PC-3 (cell line): ENCODE results near the gene PCED1A. TPM values are rescaled to one million over a fixed set of nuclear protein-coding genes. Genes with fewer than 3 reads are reported as not detected.
"Not testable (repeated sequence)": the region's sequence is repeated elsewhere in the genome, so short reads cannot be mapped to it uniquely, and the experiment has no call there.

Experiments
- ATAC-seq: fragments of 200-7000 bp; cut with Tn5 transposase; 2 replicates; pipeline ENCODE4 v1.9.1; 2020; ENCODE audit warnings: mild to moderate bottlenecking, moderate library complexity
- BruUV-seq: library from RNA; stranded (reverse); fragments of 400-500 nt; replicated peaks from 2 replicates; lab custom pipeline; 2021; lab: Mats Ljungman, UMichigan
- CTCF ChIA-PET: fragments of 300-600 bp; sonication (Branson Sonifier 250); formaldehyde crosslinking; loops from one replicate; lab custom pipeline; 2022; ENCODE audit warnings: antibody characterized with exemption; lab: Charles Lee
- POLR2A ChIA-PET: fragments of 300-600 bp; sonication (Branson Sonifier 250); formaldehyde crosslinking; loops from one replicate; lab custom pipeline; 2022; ENCODE audit warnings: antibody characterized with exemption; ENCODE audit not compliant: unreplicated experiment; lab: Charles Lee
- DNase-seq: peaks from one replicate; pipeline ENCODE4 v3.0.0-alpha.2; 2015
- H2AFZ ChIP-seq: fragments of 300-600 bp; sonication (generic); 2 replicates; pipeline ENCODE4 v1.6.0; 2016; ENCODE audit warnings: antibody characterized with exemption, low read length
- H3F3A ChIP-seq: fragments of 300-600 bp; sonication (generic); one replicate; pipeline ENCODE4 v1.6.0; 2017; ENCODE audit warnings: antibody characterized with exemption, low read length, control low read depth, mild to moderate bottlenecking; ENCODE audit not compliant: unreplicated experiment
- H3K27ac ChIP-seq: fragments of 300-600 bp; sonication (generic); 2 replicates; pipeline ENCODE4 v1.5.1; 2016; ENCODE audit warnings: mild to moderate bottlenecking, low read length
- H3K27me3 ChIP-seq: fragments of 300-600 bp; sonication (generic); 2 replicates; pipeline ENCODE4 v1.6.1; 2016; ENCODE audit warnings: low read length, mixed read lengths
- H3K36me3 ChIP-seq: fragments of 300-600 bp; sonication (generic); 2 replicates; pipeline ENCODE4 v1.6.1; 2016; ENCODE audit warnings: low read depth, mixed run types, low read length, mixed read lengths
- H3K4me1 ChIP-seq: fragments of 300-600 bp; sonication (generic); 2 replicates; pipeline ENCODE4 v1.5.1; 2016; ENCODE audit warnings: low read length; ENCODE audit not compliant: insufficient read depth
- H3K4me2 ChIP-seq: fragments of 300-600 bp; sonication (generic); 2 replicates; pipeline ENCODE4 v1.6.0; 2016; ENCODE audit warnings: low read length
- H3K4me3 ChIP-seq: fragments of 300-600 bp; sonication (generic); 2 replicates; pipeline ENCODE4 v1.5.1; 2016; ENCODE audit warnings: mild to moderate bottlenecking, low read length, mixed read lengths
- H3K79me2 ChIP-seq: fragments of 300-600 bp; sonication (generic); 2 replicates; pipeline ENCODE4 v1.6.1; 2017; ENCODE audit warnings: low read length, mixed read lengths
- H3K9ac ChIP-seq: fragments of 300-600 bp; sonication (generic); 2 replicates; pipeline ENCODE4 v1.6.0; 2016; ENCODE audit warnings: mild to moderate bottlenecking, low read length
- H3K9me2 ChIP-seq: fragments of 300-600 bp; sonication (generic); replicated peaks from 2 replicates; pipeline ENCODE4 v1.6.1; 2016; ENCODE audit warnings: mixed run types, low read length, mixed read lengths
- H3K9me3 ChIP-seq: fragments of 300-600 bp; sonication (generic); 2 replicates; pipeline ENCODE4 v1.6.1; 2016; ENCODE audit warnings: low read length, mixed read lengths
- H4K20me1 ChIP-seq: fragments of 300-600 bp; sonication (generic); 2 replicates; pipeline ENCODE4 v1.6.1; 2016; ENCODE audit warnings: low read length, mixed read lengths
- CTCF ChIP-seq: fragments of 300-600 bp; sonication (generic); conservative IDR thresholded peaks from 2 replicates; pipeline ENCODE4 v1.5.1; 2017; ENCODE audit warnings: antibody characterized with exemption, low read depth, mild to moderate bottlenecking, low read length
- EZH2 ChIP-seq: fragments of 300-600 bp; sonication (generic); IDR thresholded peaks from one replicate; pipeline ENCODE4 v1.6.1; 2017; ENCODE audit warnings: antibody characterized with exemption, mild to moderate bottlenecking, low read length; ENCODE audit not compliant: unreplicated experiment
- EZH2phosphoT487 ChIP-seq: fragments of 300-600 bp; sonication (generic); IDR thresholded peaks from 2 replicates; pipeline ENCODE4 v1.6.1; 2018; ENCODE audit warnings: mild to moderate bottlenecking, antibody characterized with exemption, low read length, borderline replicate concordance
- intact Hi-C: fragments of 100-400 bp; cut with micrococcal nuclease; formaldehyde crosslinking; loops from 2 replicates; pipeline ENCODE4 v1.9.0; 2023
- total RNA-seq: library from RNA; depleted of rRNA; stranded (reverse); fragments of >200 nt; gene quantifications from 2 replicates; pipeline ENCODE4 v1.2.3, GENCODE V29; 2014

Gene PCED1A
- total RNA-seq, 1 experiment from 2014 or later: 21.9 TPM

- no peak overlapping the region for H3K27ac ChIP-seq
- H3K79me2 ChIP-seq: peaks cover 13% of the 10 kb centered on the region
- no peaks in the 10 kb centered on the region for H3K36me3 ChIP-seq
- peaks cover 23% of the 10 kb centered on the region for H3K4me1 ChIP-seq
- no peaks in the 10 kb centered on the region for H3F3A ChIP-seq
- TF ChIP-seq CTCF (no peak), EZH2 (no peak), EZH2phosphoT487 (no peak)
- intact Hi-C loops: no loop called here
- BruUV-seq: no TSS peak
- no peak overlapping the region for H3K4me2 ChIP-seq
- ChIA-PET CTCF (no interaction called here), POLR2A (no interaction called here)
- no peak overlapping the region for H2AFZ ChIP-seq
- no peak for ATAC-seq
- no peak for DNase-seq
- H3K9me2 ChIP-seq: no peaks in the 10 kb centered on the region
- H3K4me3 ChIP-seq: no peak overlapping the region
- no peaks in the 10 kb centered on the region for H3K27me3 ChIP-seq
- no peaks in the 10 kb centered on the region for H3K9me3 ChIP-seq
- H3K9ac ChIP-seq: no peak overlapping the region
- no peaks in the 10 kb centered on the region for H4K20me1 ChIP-seq
These were observed 5.1 kb downstream of the PCED1A start for GRCh38 chr20:2835331-2835796.

- TF ChIP-seq CTCF (no peak), EZH2 (no peak), EZH2phosphoT487 (no peak)
- Histone ChIP-seq H3K79me2 (peaks cover 5% of the 10 kb centered on the region), H3K27me3 (no peaks in the 10 kb centered on the region), H4K20me1 (no peaks in the 10 kb centered on the region), H3K27ac (no peak overlapping the region), H3K9me2 (no peaks in the 10 kb centered on the region), H3K9ac (no peak overlapping the region), H3K4me3 (no peak overlapping the region), H3K36me3 (no peaks in the 10 kb centered on the region), H3K4me1 (peaks cover 20% of the 10 kb centered on the region), H3K9me3 (no peaks in the 10 kb centered on the region), H3F3A (no peaks in the 10 kb centered on the region), H3K4me2 (no peak overlapping the region), H2AFZ (no peak overlapping the region)
- ChIA-PET POLR2A (no interaction called here), CTCF (no interaction called here)
- intact Hi-C loops: no loop called here
- no peak for ATAC-seq
- BruUV-seq: no TSS peak
- no peak for DNase-seq
These were observed 5.9 kb downstream of the PCED1A start for GRCh38 chr20:2834401-2835110.

GRCh38 chr20:2833761-2834160 lies 6.7 kb downstream of the PCED1A start:
- Histone ChIP-seq H3K4me3 (no peak overlapping the region), H3K9me3 (no peaks in the 10 kb centered on the region), H2AFZ (no peak overlapping the region), H3K36me3 (no peaks in the 10 kb centered on the region), H4K20me1 (no peaks in the 10 kb centered on the region), H3K27me3 (no peaks in the 10 kb centered on the region), H3K27ac (no peak overlapping the region), H3F3A (no peaks in the 10 kb centered on the region), H3K9me2 (no peaks in the 10 kb centered on the region), H3K9ac (no peak overlapping the region), H3K4me1 (peaks cover 16% of the 10 kb centered on the region), H3K79me2 (no peaks in the 10 kb centered on the region), H3K4me2 (no peak overlapping the region)
- no TSS peak for BruUV-seq
- DNase-seq (no peak), ATAC-seq (no peak)
- intact Hi-C loops: no loop called here
- POLR2A ChIA-PET: no interaction called here
- CTCF ChIA-PET: no interaction called here
- no peak for TF ChIP-seq CTCF

GRCh38 chr20:2831206-2831605 lies 9.2 kb downstream of the PCED1A start:
- H3K27me3 ChIP-seq, H3F3A ChIP-seq, H3K79me2 ChIP-seq, intact Hi-C loops, BruUV-seq, H3K4me2 ChIP-seq, H3K9me3 ChIP-seq, DNase-seq, H4K20me1 ChIP-seq, ATAC-seq, H3K9ac ChIP-seq, H3K9me2 ChIP-seq, H3K36me3 ChIP-seq, H3K4me3 ChIP-seq, H3K27ac ChIP-seq, POLR2A ChIA-PET, H2AFZ ChIP-seq: not testable (repeated sequence)
- peaks cover 16% of the 10 kb centered on the region for H3K4me1 ChIP-seq
- CTCF ChIA-PET: interaction anchor here (0.6 kb wide), 1 partner anchor 55 kb away, joined by 12 read pairs; no protein-coding TSS in a partner anchor
